A673 (cell line): Measurements from ENCODE around the gene BBX. TPM values are rescaled to one million over a fixed set of nuclear protein-coding genes. Genes with fewer than 3 reads are reported as not detected.

Source experiments
- BruUV-seq: library from RNA; stranded (reverse); fragments of 400-500 nt; replicated peaks from 2 replicates; lab custom pipeline; 2021; lab: Mats Ljungman, UMichigan
- CTCF ChIA-PET: fragments of 300-600 bp; sonication (Branson Sonifier 250); formaldehyde crosslinking; loops from one replicate; lab custom pipeline; 2022; ENCODE audit warnings: antibody characterized with exemption; lab: Charles Lee
- POLR2A ChIA-PET: fragments of 300-600 bp; sonication (Branson Sonifier 250); formaldehyde crosslinking; loops from one replicate; lab custom pipeline; 2022; ENCODE audit warnings: antibody characterized with exemption; ENCODE audit not compliant: low non-redundant PET; lab: Charles Lee
- DNase-seq: peaks from one replicate; pipeline ENCODE4 v3.0.0-alpha.2; 2015; ENCODE audit warnings: low spot score
- H3K27ac ChIP-seq: fragments of 200-600 bp; sonication (generic); 2 replicates; pipeline ENCODE4 v1.5.1; 2016; ENCODE audit warnings: mixed run types, low read depth, mild to moderate bottlenecking, mixed read lengths, antibody characterized with exemption, low read length; ENCODE audit not compliant: poor library complexity, severe bottlenecking
- H3K27me3 ChIP-seq: fragments of 200-600 bp; sonication (generic); replicated peaks from 2 replicates; pipeline ENCODE4 v1.6.1; 2017; ENCODE audit warnings: mixed run types, low read depth, mild to moderate bottlenecking, mixed read lengths, antibody characterized with exemption, low read length; ENCODE audit not compliant: insufficient read depth, poor library complexity
- H3K36me3 ChIP-seq: fragments of 200-600 bp; sonication (generic); 2 replicates; pipeline ENCODE4 v1.6.1; 2016; ENCODE audit warnings: mixed run types, mild to moderate bottlenecking, mixed read lengths, antibody characterized with exemption, low read length; ENCODE audit not compliant: insufficient read depth, poor library complexity, severe bottlenecking
- H3K4me1 ChIP-seq: fragments of 200-600 bp; sonication (generic); 2 replicates; pipeline ENCODE4 v1.6.1; 2017; ENCODE audit warnings: mixed run types, mild to moderate bottlenecking, mixed read lengths, antibody characterized with exemption, low read length; ENCODE audit not compliant: insufficient read depth, poor library complexity, severe bottlenecking
- H3K4me3 ChIP-seq: fragments of 200-600 bp; sonication (generic); 2 replicates; pipeline ENCODE4 v1.5.1; 2016; ENCODE audit warnings: low read depth, mixed run types, mild to moderate bottlenecking, mixed read lengths, low read length; ENCODE audit not compliant: poor library complexity, severe bottlenecking
- H3K9me3 ChIP-seq: fragments of 200-600 bp; sonication (generic); 2 replicates; pipeline ENCODE4 v1.6.1; 2016; ENCODE audit warnings: mixed run types, low read depth, mild to moderate bottlenecking, mixed read lengths, antibody characterized with exemption, low read length; ENCODE audit not compliant: poor library complexity, severe bottlenecking
- CTCF ChIP-seq: fragments of 300-800, 200-600 bp; sonication (generic); conservative IDR thresholded peaks from 2 replicates; pipeline ENCODE4 v1.5.1; 2017; ENCODE audit warnings: low read depth, mild to moderate bottlenecking, antibody characterized with exemption, low read length, moderate library complexity, mixed read lengths
- EZH2 ChIP-seq: fragments of 200-600 bp; sonication (generic); IDR thresholded peaks from 2 replicates; pipeline ENCODE4 v1.6.1; 2017; ENCODE audit warnings: borderline replicate concordance, low read depth, mild to moderate bottlenecking, mixed read lengths, antibody characterized with exemption, low read length; ENCODE audit not compliant: poor library complexity, severe bottlenecking
- intact Hi-C: fragments of 100-400 bp; cut with micrococcal nuclease; formaldehyde crosslinking; loops from one replicate; pipeline ENCODE4 v1.10.0; 2022; ENCODE audit not compliant: unreplicated experiment
- total RNA-seq: library from RNA; stranded (reverse); gene quantifications from 2 replicates; pipeline ENCODE4 v1.2.3, GENCODE V29; 2021

Gene BBX
- total RNA-seq, 1 experiment from 2014 or later = 28.9 TPM

- no peak overlapping the region for H3K4me3 ChIP-seq
- H3K36me3 ChIP-seq = no peaks in the 10 kb centered on the region
- H3K9me3 ChIP-seq = peaks cover 10% of the 10 kb centered on the region
- DNase-seq = no peak
- ChIA-PET POLR2A (no interaction called here), CTCF (no interaction called here)
- intact Hi-C loops = no loop called here
- BruUV-seq = no TSS peak
- H3K4me1 ChIP-seq = no peaks in the 10 kb centered on the region
- no peaks in the 10 kb centered on the region for H3K27me3 ChIP-seq
- TF ChIP-seq CTCF (no peak), EZH2 (no peak)
- no peak overlapping the region for H3K27ac ChIP-seq
These were observed 89.2 kb downstream of the BBX start for GRCh38 chr3:107611775-107612469.

- ChIA-PET POLR2A (no interaction called here), CTCF (no interaction called here)
- no peak overlapping the region for H3K27ac ChIP-seq
- H3K27me3 ChIP-seq = no peaks in the 10 kb centered on the region
- intact Hi-C loops = no loop called here
- H3K4me1 ChIP-seq = no peaks in the 10 kb centered on the region
- no TSS peak for BruUV-seq
- peaks cover 10% of the 10 kb centered on the region for H3K9me3 ChIP-seq
- no peaks in the 10 kb centered on the region for H3K36me3 ChIP-seq
- no peak for DNase-seq
- TF ChIP-seq EZH2 (no peak), CTCF (no peak)
- no peak overlapping the region for H3K4me3 ChIP-seq
These were observed 89.9 kb downstream of the BBX start for GRCh38 chr3:107612664-107613084.

GRCh38 chr3:107619549-107619948 is 96.8 kb downstream of the BBX start:
- intact Hi-C loops = no loop called here
- TF ChIP-seq EZH2 (no peak), CTCF (no peak)
- H3K9me3 ChIP-seq = no peaks in the 10 kb centered on the region
- H3K27ac ChIP-seq = no peak overlapping the region
- no TSS peak for BruUV-seq
- no peak overlapping the region for H3K4me3 ChIP-seq
- ChIA-PET CTCF (no interaction called here), POLR2A (no interaction called here)
- H3K27me3 ChIP-seq = no peaks in the 10 kb centered on the region
- DNase-seq = no peak
- no peaks in the 10 kb centered on the region for H3K4me1 ChIP-seq
- H3K36me3 ChIP-seq = no peaks in the 10 kb centered on the region
